ENCODE data around the gene SYNPO.

DNA sequence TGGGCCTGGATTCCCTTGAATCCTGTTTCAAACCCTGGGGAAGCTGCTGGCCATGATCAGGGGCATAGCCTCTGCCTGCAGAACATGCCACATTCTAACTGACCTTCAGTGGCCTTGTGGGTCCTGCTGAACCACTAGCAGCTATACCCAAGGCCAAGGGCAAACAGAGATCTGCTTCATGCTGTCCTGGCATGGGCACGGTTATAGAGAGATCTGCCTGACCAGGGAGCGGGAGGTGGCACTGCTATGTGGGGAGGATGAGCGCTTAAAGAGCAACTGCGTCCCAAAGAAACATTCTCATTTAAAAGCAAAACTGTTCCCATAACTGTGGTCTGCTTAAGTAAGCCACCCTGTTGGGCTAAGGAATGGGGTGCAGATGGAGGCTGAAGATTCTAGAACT is 36.5 kb upstream of the SYNPO start:
- TF ChIP-seq, protein P1, sequence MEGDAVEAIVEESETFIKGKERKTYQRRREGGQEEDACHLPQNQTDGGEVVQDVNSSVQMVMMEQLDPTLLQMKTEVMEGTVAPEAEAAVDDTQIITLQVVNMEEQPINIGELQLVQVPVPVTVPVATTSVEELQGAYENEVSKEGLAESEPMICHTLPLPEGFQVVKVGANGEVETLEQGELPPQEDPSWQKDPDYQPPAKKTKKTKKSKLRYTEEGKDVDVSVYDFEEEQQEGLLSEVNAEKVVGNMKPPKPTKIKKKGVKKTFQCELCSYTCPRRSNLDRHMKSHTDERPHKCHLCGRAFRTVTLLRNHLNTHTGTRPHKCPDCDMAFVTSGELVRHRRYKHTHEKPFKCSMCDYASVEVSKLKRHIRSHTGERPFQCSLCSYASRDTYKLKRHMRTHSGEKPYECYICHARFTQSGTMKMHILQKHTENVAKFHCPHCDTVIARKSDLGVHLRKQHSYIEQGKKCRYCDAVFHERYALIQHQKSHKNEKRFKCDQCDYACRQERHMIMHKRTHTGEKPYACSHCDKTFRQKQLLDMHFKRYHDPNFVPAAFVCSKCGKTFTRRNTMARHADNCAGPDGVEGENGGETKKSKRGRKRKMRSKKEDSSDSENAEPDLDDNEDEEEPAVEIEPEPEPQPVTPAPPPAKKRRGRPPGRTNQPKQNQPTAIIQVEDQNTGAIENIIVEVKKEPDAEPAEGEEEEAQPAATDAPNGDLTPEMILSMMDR (IDR thresholded peaks at IDR 0.05), result no peak
- TF ChIP-seq POLR2A (IDR thresholded peaks at IDR 0.05), result no peak
